Panc1 (cell line): Measurements from ENCODE around the gene TSKS. TPM values are rescaled to one million over a fixed set of nuclear protein-coding genes. Genes with fewer than 3 reads are reported as not detected.

Experiments
- ATAC-seq: fragments of 200-7000 bp; cut with Tn5 transposase; 2 replicates; pipeline ENCODE4 v1.9.1; 2020; ENCODE audit warnings: mild to moderate bottlenecking, moderate library complexity
- BruUV-seq: library from RNA; stranded (reverse); fragments of 400-500 nt; replicated peaks from 2 replicates; lab custom pipeline; 2021; lab: Mats Ljungman, UMichigan
- CTCF ChIA-PET: fragments of 300-600 bp; sonication (Branson Sonifier 250); formaldehyde crosslinking; loops from one replicate; lab custom pipeline; 2022; ENCODE audit warnings: antibody characterized with exemption; lab: Charles Lee
- POLR2A ChIA-PET: fragments of 300-600 bp; sonication (Branson Sonifier 250); formaldehyde crosslinking; loops from one replicate; lab custom pipeline; 2022; ENCODE audit warnings: antibody characterized with exemption; lab: Charles Lee
- DNase-seq: peaks from one replicate; pipeline ENCODE4 v3.0.0-alpha.2; 2010; ENCODE audit warnings: low read depth, low spot score
- H3K27ac ChIP-seq: 2 replicates; pipeline ENCODE4 v1.5.1; 2011; ENCODE audit warnings: mild to moderate bottlenecking, low read length, inconsistent platforms
- H3K27me3 ChIP-seq: fragments of 200-500 bp; sonication (Bioruptor generic); 2 replicates; pipeline ENCODE4 v1.6.0; 2014; ENCODE audit warnings: low read length, inconsistent platforms; ENCODE audit not compliant: control insufficient read depth, insufficient read depth
- H3K36me3 ChIP-seq: fragments of 200-500 bp; sonication (Bioruptor generic); 2 replicates; pipeline ENCODE4 v1.5.1; 2014; ENCODE audit warnings: inconsistent platforms, mild to moderate bottlenecking, low read length, moderate library complexity; ENCODE audit not compliant: control insufficient read depth, insufficient read depth
- H3K4me1 ChIP-seq: 2 replicates; pipeline ENCODE4 v1.5.1; 2011; ENCODE audit warnings: inconsistent platforms, mild to moderate bottlenecking, low read length, moderate library complexity; ENCODE audit not compliant: control insufficient read depth, insufficient read depth
- H3K4me3 ChIP-seq, 2 experiments: 2 replicates each; pipeline ENCODE4 v1.5.1; 2011 to 2012; ENCODE audit warnings: low read depth in 2 of 2, low read length in 2 of 2, mild to moderate bottlenecking in 2 of 2, inconsistent platforms in 1 of 2, moderate library complexity in 1 of 2
- H3K9me3 ChIP-seq: fragments of 200-500 bp; sonication (Bioruptor generic); 2 replicates; pipeline ENCODE4 v1.5.1; 2014; ENCODE audit warnings: low read depth, mild to moderate bottlenecking, inconsistent platforms, low read length, moderate library complexity; ENCODE audit not compliant: control insufficient read depth, insufficient read depth
- POLR2AphosphoS5 ChIP-seq: IDR thresholded peaks from 2 replicates; pipeline ENCODE4 v1.6.1; 2012; ENCODE audit warnings: mild to moderate bottlenecking, low read depth, low read length, moderate library complexity
- SIN3A ChIP-seq: IDR thresholded peaks from 2 replicates; pipeline ENCODE4 v1.6.1; 2012; ENCODE audit warnings: low read depth, mild to moderate bottlenecking, low read length, moderate library complexity, borderline replicate concordance; ENCODE audit not compliant: insufficient read depth
- TCF7L2 ChIP-seq: IDR thresholded peaks from 2 replicates; pipeline ENCODE4 v1.6.1; 2011; ENCODE audit warnings: mild to moderate bottlenecking, low read depth, low read length, inconsistent platforms
- in situ Hi-C: cut with HindIII; loops from 2 replicates; pipeline ENCODE4 v1.10.0; 2016; ENCODE audit warnings: low sequenced_read_pairs, low pct_unique_long_range_greater_than_20kb
- intact Hi-C: fragments of 100-400 bp; cut with micrococcal nuclease; formaldehyde crosslinking; loops from one replicate; pipeline ENCODE4 v1.10.0; 2022; ENCODE audit not compliant: unreplicated experiment
- total RNA-seq: library from RNA; stranded (reverse); gene quantifications from one replicate; pipeline ENCODE4 v1.2.1, GENCODE V29; 2021; ENCODE audit not compliant: unreplicated experiment
- TF ChIP-seq, protein P1 (sequence below): fragments of 450-650 bp; IDR thresholded peaks from 2 replicates; pipeline ENCODE4 v1.5.1; 2017; ENCODE audit warnings: mild to moderate bottlenecking
- TF ChIP-seq, protein P2 (sequence below), 2 experiments: IDR thresholded peaks; 2 replicates each; pipeline ENCODE4 v1.6.1; 2011 to 2012; ENCODE audit warnings: low read depth in 2 of 2, control low read depth in 1 of 2, low read length in 1 of 2, mild to moderate bottlenecking in 1 of 2, moderate library complexity in 1 of 2; ENCODE audit not compliant: insufficient read depth in 1 of 2

Gene TSKS
- total RNA-seq, 1 experiment from 2014 or later = not detected

GRCh38 chr19:49788857-49789256 lies 25.8 kb upstream of the TSKS start:
- Histone ChIP-seq H3K4me1 (no peaks in the 10 kb centered on the region), H3K27ac (no peak overlapping the region), H3K27me3 (no peaks in the 10 kb centered on the region), H3K9me3 (no peaks in the 10 kb centered on the region), H3K36me3 (no peaks in the 10 kb centered on the region), H3K4me3 (no peak overlapping the region)
- no peak for ATAC-seq
- ChIA-PET POLR2A (no interaction called here), CTCF (no interaction called here)
- no peak for DNase-seq
- TF ChIP-seq SIN3A = no peak
- no peak for TF ChIP-seq POLR2AphosphoS5
- TF ChIP-seq, protein P1, sequence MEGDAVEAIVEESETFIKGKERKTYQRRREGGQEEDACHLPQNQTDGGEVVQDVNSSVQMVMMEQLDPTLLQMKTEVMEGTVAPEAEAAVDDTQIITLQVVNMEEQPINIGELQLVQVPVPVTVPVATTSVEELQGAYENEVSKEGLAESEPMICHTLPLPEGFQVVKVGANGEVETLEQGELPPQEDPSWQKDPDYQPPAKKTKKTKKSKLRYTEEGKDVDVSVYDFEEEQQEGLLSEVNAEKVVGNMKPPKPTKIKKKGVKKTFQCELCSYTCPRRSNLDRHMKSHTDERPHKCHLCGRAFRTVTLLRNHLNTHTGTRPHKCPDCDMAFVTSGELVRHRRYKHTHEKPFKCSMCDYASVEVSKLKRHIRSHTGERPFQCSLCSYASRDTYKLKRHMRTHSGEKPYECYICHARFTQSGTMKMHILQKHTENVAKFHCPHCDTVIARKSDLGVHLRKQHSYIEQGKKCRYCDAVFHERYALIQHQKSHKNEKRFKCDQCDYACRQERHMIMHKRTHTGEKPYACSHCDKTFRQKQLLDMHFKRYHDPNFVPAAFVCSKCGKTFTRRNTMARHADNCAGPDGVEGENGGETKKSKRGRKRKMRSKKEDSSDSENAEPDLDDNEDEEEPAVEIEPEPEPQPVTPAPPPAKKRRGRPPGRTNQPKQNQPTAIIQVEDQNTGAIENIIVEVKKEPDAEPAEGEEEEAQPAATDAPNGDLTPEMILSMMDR = no peak
- no peak for TF ChIP-seq TCF7L2
- TF ChIP-seq, protein P2, sequence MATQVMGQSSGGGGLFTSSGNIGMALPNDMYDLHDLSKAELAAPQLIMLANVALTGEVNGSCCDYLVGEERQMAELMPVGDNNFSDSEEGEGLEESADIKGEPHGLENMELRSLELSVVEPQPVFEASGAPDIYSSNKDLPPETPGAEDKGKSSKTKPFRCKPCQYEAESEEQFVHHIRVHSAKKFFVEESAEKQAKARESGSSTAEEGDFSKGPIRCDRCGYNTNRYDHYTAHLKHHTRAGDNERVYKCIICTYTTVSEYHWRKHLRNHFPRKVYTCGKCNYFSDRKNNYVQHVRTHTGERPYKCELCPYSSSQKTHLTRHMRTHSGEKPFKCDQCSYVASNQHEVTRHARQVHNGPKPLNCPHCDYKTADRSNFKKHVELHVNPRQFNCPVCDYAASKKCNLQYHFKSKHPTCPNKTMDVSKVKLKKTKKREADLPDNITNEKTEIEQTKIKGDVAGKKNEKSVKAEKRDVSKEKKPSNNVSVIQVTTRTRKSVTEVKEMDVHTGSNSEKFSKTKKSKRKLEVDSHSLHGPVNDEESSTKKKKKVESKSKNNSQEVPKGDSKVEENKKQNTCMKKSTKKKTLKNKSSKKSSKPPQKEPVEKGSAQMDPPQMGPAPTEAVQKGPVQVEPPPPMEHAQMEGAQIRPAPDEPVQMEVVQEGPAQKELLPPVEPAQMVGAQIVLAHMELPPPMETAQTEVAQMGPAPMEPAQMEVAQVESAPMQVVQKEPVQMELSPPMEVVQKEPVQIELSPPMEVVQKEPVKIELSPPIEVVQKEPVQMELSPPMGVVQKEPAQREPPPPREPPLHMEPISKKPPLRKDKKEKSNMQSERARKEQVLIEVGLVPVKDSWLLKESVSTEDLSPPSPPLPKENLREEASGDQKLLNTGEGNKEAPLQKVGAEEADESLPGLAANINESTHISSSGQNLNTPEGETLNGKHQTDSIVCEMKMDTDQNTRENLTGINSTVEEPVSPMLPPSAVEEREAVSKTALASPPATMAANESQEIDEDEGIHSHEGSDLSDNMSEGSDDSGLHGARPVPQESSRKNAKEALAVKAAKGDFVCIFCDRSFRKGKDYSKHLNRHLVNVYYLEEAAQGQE (IDR thresholded peaks at IDR 0.05; ENCODE audit: insufficient read depth in 1 of 2, low read depth in 2 of 2, low read length in 1 of 2) = no peak
- no TSS peak for BruUV-seq
- in situ Hi-C loops (no loop called here), intact Hi-C loops (no loop called here)

GRCh38 chr19:49787746-49788145 lies 24.6 kb upstream of the TSKS start:
- in situ Hi-C loops (no loop called here), intact Hi-C loops (no loop called here)
- H3K4me1 ChIP-seq = no peaks in the 10 kb centered on the region
- no peak overlapping the region for H3K27ac ChIP-seq
- no peaks in the 10 kb centered on the region for H3K27me3 ChIP-seq
- no TSS peak for BruUV-seq
- no peak overlapping the region for H3K4me3 ChIP-seq
- no peaks in the 10 kb centered on the region for H3K36me3 ChIP-seq
- ATAC-seq = no peak
- H3K9me3 ChIP-seq = no peaks in the 10 kb centered on the region
- TF ChIP-seq POLR2AphosphoS5 = no peak
- TF ChIP-seq, protein P1 = no peak
- TF ChIP-seq, protein P2 (IDR thresholded peaks at IDR 0.05; ENCODE audit: insufficient read depth in 1 of 2, low read depth in 2 of 2, low read length in 1 of 2) = no peak
- TF ChIP-seq TCF7L2 = no peak
- TF ChIP-seq SIN3A = no peak
- no peak for DNase-seq
- POLR2A ChIA-PET = no interaction called here
- CTCF ChIA-PET = no interaction called here
